HG02870 (cell line): ENCODE results near the gene PWWP2B.
"Not testable (repeated sequence)": the region's sequence is repeated elsewhere in the genome, so short reads cannot be mapped to it uniquely, and the experiment has no call there.

Experiments used
- ATAC-seq: cut with Tn5 transposase; IDR thresholded peaks from one replicate; pipeline ENCODE4 v1.9.1; 2021; ENCODE audit warnings: mild to moderate bottlenecking, moderate library complexity; ENCODE audit not compliant: unreplicated experiment

The PWWP2B gene

DNA sequence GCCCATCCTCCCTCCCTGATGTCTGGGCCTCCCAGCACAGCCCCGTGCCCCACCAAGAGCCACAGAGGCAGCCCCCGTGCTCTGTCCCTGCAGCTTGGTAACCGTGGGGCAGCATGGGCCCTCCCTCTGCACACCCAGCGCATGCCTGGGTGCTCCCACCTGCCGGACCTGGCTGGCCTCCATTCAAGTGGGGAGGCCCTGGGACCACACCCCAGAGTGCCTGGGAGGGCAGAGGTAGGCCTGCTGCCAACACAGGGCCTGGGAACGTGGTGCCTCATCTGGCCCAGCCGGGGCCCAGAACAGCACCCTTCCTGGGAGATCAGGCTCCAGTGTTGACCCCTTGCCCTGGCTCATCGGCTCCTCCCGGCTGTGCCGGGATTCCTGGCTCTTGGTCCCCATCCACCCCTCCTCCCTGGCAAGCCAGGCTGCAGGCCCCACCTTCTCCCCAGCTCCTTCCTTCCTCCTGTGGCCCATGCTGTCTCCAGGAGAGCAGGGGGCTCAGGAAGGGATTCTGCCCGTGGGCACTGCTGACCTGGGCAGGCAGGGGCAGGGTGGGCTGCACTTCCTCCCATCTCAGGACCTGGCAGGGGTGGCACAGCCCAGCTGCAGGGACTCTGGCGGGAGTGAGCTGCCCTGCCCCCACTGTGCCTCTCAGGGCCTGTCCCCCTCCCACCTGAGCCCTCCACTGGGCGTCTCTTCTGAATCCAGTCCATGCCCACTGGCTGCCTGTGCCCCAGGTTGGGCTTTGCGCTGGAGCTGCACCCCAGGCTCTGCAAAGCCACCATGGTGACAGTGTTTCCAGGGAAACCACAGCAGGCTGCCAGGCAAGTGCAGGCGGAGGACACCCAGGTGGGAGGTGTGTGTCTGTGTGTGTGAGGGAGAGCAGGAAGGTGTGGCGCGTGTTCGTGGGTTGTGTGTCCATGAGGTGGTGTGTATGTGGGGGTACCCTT, 32.6 kb downstream of the PWWP2B start:
- no peak for ATAC-seq

DNA sequence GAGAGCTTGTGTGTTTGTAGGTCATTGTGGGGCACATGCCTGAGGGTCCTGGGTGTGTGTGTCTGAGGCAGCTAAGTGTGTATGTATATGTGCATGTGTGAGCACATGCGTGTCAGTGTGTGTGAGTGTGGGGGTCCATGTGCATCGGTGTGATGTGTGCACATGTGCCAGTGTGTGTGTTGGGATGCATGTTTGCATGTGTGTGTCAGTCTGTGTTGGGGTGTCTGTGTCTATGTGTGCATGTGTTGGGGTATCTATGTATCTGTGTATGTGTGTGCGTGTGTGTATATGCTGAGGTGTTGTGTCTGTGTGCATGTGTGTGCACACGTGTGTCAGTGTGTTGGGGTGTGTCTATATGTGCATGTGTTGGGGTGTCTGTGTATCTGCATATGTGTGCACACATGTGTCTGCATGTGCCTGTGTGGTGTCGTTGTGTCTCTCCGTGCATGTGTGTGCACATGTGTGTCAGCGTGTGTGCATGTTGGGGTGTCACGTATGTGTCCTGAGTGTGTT, 33.3 kb downstream of the PWWP2B start:
- ATAC-seq, result no peak

DNA sequence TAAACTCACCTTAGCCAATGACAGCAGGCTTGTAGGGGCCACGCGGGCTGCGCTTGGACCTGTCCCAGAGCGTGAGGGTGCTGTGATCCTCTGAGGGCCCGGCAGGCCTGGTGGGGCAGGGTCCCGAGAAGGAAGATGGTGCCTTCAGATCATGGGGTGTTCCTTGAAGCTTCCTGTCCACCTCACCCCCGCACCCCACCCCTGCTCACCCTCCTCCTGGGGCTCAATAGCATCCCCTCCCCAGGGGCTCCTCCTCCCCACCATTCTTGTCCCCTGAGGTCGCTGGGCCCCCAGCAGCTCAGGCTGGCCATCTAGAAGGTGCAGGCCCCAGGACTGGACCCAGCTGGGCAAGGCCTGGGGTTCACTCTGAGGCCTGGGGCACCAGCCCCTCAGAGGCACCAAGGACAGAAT, 33.9 kb downstream of the PWWP2B start:
- ATAC-seq, result no peak

DNA sequence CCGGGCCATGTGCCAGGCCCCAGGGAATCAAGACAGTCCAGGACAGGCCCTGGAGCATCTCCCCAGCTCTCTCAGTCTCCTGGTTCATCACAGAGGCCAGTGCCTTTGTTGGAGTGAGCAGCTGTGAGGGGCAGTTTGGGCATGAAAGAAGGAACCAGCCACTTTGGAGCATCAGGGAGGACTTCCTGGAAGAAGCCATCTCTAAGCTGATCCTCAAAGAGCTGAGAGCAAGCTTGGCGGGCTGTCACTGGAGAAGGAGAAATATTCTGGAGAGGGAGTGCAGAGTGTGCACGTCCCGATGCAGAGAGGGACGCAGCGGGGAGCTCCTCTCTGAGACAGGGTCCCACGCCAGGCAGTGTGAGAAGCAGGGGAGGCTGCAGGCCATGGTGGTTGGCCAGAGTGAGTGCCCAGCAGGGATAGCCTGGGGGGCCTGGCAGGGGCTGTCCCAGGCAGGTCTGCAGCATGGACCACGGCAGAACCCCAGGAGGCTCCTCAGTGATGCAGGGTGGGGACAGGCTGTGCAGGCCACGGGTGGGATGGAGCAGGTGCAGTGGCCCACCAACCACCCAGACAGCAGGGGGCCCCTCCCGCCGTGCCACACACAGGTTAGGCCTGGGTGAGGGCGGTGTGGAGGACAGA, 34.7 kb downstream of the PWWP2B start:
- no peak for ATAC-seq

DNA sequence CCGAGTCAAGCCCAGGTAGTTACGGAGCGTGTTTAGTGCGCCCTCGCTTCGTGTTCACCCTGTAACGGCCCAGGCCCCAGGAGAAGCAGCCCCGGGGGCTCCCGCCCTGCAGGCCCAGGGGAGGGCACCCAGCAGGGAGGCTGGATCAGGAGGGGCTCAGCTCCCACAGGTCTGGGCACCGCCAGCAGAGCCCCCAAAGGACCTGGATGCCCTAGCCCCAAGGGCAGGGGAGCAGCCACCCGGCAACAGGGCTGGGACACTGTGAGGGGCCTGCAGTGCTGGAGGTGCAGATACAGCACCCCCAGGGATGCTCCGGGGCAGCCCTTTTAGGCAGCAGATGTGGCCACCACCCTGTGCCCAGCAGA, 35.2 kb downstream of the PWWP2B start:
- no peak for ATAC-seq

GRCh38 chr10:132433671-132434340, 36.8 kb downstream of the PWWP2B start:
- no peak for ATAC-seq

GRCh38 chr10:132434405-132435005, 37.5 kb downstream of the PWWP2B start:
- ATAC-seq, result peak; percentile 57

DNA sequence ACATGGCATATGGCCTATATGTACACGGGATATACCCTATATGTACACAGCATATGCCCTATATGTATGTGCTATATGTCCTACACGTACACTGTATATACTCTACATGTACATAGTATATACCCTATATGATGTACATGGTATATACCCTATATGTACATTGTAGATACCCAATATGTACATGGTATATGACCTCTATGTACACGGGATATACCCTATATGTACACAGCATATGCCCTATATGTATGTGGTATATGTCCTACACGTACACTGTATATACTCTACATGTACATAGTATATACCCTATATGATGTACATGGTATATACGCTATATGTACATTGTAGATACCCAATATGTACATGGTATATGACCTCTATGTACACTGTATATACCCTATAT, 38.3 kb downstream of the PWWP2B start:
- ATAC-seq, result not testable (repeated sequence)

- not testable (repeated sequence) for ATAC-seq
Measured at GRCh38 chr10:132436096-132436495, 39.1 kb downstream of the PWWP2B start.

DNA sequence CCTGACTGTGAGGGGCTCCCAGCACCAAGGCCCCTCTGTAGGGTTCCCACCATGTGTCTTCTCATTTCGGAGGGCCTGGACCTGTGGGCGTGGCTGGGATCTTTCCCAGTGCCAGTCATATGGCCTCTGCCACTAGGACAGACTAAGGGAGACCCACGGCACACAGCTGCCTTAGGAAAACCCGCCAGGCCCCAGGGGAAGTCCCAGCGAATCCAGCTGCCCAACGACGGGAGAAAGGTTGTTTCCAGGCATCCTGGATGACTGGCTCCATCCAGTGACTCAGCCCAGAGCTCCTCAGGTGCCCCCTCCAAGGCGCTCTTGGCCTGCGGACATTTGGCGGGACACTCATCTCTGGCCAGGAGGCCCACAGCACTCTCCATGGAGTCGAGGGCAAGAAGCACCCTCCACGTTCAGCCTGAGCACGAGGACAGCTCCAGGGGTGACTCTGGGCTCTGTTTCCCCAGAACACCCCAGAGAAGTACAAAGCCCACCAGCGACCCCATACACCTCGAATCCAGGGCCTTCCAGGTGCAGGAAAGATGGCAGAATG, 39.9 kb downstream of the PWWP2B start:
- no peak for ATAC-seq

DNA sequence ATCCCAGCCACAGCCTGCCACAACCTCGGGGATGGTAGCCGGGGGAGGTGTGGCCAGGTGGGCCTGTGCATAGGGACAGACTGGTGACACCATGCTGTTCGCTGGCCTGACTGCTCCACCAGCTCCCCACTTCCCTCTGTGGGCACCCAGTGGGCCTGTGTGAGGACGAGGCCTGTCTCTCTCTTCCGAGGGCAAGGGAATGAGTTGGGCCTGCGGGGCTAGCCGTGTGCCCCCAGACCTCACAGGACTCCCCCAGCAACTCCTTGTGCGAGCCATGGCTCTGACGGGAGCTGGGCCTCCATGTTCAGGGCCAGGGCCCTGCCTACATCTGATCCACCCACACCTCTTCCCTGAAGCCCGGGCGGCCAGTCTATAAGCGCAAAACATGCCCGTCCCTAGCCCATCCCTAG, 40.5 kb downstream of the PWWP2B start:
- ATAC-seq, result no peak

DNA sequence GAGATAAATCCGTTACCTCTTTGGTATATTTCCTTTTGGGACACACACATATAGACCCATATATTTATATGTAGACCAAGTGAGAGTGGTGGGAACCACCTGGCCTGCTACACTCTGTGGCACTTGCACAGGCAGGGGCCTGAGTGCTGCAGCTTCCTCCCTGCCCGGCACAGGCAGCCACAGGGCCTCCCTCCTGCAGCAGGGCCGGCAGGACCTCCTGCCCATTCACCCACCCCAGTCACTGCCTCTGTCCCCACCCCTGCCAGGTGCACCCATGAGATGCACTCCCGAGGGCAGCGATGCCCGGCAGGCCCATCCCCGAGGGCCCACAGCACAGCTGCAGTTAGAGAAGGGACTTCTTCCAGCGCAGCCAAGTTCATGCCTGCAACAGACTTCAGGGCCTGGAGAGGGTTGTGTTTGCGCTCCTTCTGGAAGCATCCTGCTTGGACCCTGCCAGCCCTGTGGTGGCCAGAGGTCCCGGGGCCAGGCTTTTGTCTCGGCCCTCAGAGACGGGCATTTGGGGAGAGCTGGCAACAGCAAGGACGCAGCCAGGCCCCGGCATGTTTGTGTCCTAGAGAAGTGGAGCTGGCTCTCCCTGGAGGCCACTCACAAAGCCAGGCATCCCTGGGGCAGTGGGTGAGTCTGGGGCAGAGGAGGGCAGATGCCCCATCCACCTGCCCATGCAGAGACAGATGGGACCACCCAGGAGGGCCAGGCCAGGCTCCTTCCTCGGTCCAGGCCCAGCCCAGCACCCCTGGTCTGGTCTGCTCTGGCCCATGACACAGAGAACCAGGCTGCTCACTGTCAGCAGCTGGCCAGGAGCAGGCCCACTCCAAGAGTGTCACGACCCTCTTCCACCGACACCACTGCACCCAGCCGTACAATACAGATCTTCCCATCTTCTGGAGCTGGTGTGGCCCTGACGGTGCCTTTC, 41.4 kb downstream of the PWWP2B start:
- ATAC-seq, result no peak

- ATAC-seq, result no peak
Measured at GRCh38 chr10:132439025-132439388, 42.0 kb downstream of the PWWP2B start.

DNA sequence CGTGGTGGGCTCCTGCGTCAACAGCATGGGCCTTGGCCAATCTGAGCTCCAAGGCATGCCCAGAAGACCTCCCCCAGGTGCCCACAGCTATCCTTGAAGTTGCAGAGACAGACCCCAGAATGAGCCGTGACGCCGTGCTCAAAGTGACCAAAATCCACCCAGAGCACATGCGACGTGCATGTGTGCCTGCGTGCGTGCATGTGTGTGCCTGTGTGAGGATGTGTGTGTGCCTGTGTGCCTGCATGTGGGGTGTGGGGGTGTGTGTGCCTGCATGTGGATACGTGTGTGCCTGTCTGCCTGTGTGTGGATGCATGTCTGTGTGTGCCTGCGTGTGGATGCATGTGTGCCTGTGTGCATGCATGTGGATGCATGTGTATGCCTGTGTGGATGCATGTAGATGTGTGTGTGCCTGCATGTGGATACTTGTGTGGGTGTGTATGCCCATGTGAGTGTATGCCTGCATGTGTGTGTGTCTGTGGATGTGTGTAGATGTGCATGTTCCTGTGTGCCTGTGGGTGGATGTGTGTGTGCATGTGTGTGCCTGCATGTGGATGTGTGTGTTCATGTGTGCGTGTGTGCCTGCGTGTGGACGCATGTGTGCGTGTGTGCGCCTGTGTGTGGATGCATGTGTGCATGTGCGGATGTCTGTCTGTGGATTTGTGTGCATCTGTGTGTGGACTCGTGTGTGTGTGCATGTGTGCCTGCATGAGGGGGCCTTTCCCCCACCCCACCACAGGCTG, 42.6 kb downstream of the PWWP2B start:
- no peak for ATAC-seq

DNA sequence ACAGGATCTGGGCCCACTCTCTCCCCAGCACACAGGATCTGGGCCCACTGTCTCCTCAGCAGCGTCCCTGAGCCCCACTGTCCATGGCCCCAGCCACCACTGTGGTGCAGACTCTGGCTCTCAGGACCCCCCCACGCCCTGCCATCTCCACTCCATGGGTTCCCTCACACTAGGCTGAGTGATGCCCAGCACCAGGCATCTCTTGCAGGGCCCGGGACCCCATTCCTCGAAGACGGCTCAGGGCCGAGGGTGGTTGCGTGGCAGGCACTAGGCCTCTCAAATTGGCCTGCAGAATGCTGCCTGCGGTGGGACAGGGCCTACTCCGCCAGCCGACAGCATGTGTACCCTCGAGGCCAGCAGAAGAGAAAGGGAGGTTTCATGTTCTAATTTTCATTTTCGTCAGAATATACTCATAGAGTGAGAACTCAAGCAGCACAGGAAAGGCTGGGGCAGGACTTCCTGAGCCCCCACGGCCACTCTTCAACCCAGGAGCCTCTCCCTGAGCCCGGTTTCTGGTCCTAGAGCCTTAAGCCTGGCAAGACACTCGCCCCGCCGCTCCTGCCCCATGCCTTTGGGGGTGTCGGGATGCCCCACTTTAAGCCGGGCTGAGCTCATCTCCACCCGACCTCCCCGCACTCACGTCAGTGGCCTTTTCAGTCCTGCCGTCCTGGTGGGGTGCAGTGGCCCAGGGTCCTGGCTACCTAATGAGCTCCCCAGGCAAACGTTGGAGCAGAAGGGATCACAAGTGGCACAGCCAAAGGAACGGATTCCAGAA, 44.0 kb downstream of the PWWP2B start:
- no peak for ATAC-seq

DNA sequence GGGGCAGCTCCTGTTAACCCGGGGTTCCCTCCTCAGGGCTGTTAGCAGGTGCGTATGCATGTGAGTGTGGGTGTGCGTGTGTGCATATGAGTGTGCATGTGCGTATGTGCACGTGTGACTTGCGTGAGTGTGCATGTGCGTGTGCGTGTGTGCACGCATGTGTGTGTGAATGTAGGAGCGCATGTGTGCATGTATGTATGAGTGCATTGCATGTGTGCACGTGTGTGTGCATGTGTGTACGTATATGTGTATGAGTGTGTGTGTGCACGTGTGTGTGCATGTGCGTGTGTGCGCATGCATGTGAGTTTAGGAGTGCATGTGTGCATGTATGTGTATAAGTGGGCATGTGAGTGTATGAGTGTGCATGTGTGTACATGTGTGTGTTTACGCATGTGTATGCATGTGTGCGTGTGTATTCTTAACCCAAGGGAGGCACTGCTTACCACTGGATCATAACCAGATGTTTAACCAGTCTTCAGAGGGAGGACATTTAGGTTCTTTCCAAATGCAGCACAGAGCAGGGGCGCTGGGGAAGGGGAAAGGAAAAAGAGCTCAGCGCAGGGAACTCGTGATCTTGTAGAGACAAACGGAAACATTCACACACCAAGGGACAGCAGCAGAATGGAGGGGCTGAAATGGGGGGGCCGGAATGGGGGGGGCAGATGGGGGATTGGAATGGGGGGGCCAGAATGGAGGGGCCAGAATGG, 45.0 kb downstream of the PWWP2B start:
- no peak for ATAC-seq

GRCh38 chr10:132442636-132443035, 45.6 kb downstream of the PWWP2B start:
- no peak for ATAC-seq

DNA sequence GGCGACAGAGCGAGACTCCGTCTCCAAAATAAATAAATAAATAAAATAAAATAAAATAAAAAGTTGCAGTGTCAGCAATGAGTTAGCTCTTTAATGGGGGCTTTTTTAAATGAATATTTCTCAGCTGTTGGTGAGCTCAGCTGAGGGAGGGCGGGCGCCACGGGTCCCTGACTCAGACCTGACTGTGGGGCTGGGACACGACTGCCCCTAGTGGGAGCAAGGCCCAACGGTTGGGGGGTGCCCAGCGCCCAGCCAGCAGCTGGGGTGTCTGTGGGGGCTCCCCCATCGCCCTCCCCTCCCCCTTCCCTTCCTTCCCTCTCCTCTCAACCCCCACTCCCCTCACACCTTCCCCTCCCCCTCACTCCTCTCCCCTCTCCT, 46.6 kb downstream of the PWWP2B start:
- no peak for ATAC-seq
